Neural progenitor cell (in vitro differentiated cells): ENCODE measurements around the gene COL5A3.

Experiments used
- CTCF ChIP-seq: fragments of 200-600 bp; sonication (generic); IDR thresholded peaks from 2 replicates; pipeline ENCODE4 v1.5.1; 2017; ENCODE audit warnings: antibody characterized with exemption, mild to moderate bottlenecking
- EZH2 ChIP-seq: fragments of 200-600 bp; sonication (generic); IDR thresholded peaks from 2 replicates; pipeline ENCODE4 v1.6.1; 2017; ENCODE audit warnings: antibody characterized with exemption, mild to moderate bottlenecking, moderate library complexity

GRCh38 chr19:9940778-9941177 is 69.5 kb downstream of the COL5A3 start:
- TF ChIP-seq CTCF, result no peak
- no peak for TF ChIP-seq EZH2
